GM21528 (cell line): ENCODE data around the gene CBLC.

Experiments used
- ATAC-seq: cut with Tn5 transposase; IDR thresholded peaks from one replicate; pipeline ENCODE4 v1.9.1; 2021; ENCODE audit warnings: mild to moderate bottlenecking, moderate library complexity; ENCODE audit not compliant: unreplicated experiment, low FRiP score

The CBLC gene

DNA sequence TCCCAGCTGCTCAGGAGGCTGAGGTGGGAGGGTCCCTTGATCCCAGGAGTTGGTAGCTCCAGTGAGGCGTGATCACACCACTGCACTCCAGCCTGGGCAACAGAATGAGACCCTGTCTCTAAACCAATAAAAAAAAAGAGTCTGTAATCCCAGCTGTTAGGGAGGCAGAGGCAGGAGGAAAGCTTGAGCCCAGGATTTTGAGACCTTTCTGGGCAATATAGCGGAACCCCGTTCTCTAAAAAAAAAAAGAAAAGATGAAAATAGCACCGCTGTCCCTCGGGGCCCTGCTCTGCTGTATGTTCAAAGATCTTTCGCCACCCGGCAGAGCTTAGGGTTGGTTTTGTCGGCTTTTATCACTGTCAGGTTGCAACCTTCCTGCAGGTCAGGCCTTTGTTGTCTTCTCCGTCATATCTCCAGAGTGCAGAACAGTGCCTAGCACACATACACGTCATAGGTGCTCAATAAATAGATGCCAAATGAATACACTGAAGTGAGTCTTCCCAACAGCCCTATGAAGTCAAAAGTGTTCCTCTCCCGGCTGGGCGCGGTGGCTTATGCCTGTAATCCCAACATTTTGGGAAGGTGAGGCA lies 17.8 kb downstream of the CBLC start:
- no peak for ATAC-seq

- no peak for ATAC-seq
Observed at GRCh38 chr19:44796701-44797115, 19.0 kb downstream of the CBLC start.

DNA sequence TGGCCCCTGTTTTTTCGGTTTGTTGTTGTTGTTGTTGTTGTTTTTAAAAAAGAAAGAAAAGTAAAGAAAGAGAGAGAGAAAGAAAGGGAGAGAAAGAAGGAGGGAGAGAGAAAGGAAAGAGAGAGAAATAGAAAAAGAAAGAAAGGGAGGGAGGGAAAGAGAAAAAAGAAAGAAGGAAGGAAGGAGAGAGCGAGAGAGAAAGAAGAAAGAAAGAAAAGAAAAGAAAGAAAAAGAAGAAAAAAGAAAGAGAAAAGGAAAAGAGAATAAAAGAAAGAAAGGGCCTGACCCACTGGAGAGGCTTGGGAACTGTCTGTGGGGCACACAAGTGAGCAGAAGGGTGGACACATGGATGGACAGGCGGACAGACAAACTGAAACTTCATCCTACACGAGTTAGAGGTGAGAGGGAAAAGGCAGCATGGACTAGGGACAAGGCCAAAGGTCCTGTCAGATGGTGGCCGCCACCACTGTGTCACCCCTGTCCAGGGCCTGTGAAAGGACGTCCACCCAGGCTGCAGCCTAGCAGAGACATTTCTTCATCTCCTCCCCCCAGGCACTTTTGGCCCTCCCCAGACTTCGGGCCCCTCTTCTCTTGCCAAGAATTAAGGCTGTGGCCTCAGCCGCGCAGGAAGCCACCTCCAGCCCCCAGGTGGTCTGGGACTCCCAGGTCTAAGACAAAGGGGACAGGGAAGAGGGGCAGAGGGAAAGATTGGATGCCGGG lies 22.1 kb downstream of the CBLC start:
- no peak for ATAC-seq

- no peak for ATAC-seq
Observed at GRCh38 chr19:44800461-44800860, 22.8 kb downstream of the CBLC start.

- ATAC-seq: no peak
Observed at GRCh38 chr19:44803442-44804428, 26.0 kb downstream of the CBLC start.

DNA sequence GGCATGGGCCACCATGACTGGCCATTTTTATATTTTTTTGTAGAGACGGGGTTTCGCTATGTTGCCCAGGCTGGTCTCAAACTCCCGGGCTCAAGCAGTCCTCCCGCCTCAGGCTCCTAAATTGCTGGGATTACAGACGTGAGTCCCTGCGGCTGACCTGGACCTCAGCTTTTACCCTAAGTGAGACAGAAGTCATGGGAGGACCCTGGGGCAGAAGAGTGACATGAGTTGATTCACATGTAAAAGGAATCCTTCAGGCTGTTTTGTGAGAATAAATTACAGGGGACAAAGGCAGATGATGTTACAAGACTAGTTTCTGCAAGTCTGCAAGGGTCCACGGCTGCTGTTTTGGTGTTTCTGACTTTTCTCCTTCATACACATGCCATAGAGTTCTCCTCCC lies 28.6 kb downstream of the CBLC start:
- no peak for ATAC-seq

- no peak for ATAC-seq
Observed at GRCh38 chr19:44807162-44807561, 29.5 kb downstream of the CBLC start.

- ATAC-seq: no peak
Observed at GRCh38 chr19:44807652-44808462, 30.2 kb downstream of the CBLC start.

GRCh38 chr19:44808463-44809371 lies 31.0 kb downstream of the CBLC start, which contains the start of gene BCAM:
TSS of gene BCAM (plus strand) at chr19:44809103. CDS start at chr19:44809125, 22 bp downstream.
- ATAC-seq: no peak

GRCh38 chr19:44809577-44810233 lies 32.0 kb downstream of the CBLC start:
- no peak for ATAC-seq

DNA sequence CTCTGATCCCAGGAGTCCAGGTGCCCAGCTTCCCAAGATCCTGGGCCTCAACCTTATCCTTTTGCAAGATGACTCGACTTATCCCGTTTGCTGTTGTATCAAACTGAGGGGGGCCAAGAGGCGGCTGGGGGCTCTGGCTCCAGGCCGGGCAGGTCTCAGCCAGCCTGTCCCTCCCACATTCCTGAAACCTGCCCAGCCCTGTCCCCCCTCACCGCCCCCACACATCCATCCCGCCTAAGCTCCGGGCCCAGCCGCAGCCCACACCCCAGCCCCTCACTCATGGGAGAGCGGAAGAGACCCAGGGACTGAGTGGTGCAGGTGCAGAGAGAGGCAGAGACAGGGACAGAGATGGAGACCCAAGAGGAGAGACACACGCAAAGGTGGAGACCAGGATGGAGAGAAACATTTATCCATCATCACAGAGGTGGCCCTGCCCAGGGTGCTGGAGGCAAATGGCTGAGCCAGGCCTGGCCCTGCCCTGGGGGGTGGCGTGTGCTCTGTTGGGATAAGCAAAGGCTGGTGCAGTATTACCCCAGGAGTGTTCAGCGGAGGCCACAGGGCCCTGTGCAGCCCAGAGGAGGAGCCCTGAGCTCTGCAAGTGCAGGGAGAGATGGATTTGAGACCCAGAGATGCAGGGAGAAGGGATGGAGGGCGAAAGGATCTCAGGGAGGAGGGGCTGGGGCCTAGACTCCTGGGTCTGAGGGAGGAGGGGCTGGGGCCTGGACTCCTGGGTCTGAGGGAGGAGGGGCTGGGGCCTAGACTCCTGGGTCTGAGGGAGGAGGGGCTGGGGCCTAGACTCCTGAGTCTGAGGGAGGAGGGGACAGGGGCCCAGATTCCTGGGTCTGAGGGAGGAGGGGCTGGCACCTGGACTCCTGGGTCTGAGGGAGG lies 32.8 kb downstream of the CBLC start:
- ATAC-seq: no peak

GRCh38 chr19:44811122-44811419 lies 33.4 kb downstream of the CBLC start:
- ATAC-seq: no peak

DNA sequence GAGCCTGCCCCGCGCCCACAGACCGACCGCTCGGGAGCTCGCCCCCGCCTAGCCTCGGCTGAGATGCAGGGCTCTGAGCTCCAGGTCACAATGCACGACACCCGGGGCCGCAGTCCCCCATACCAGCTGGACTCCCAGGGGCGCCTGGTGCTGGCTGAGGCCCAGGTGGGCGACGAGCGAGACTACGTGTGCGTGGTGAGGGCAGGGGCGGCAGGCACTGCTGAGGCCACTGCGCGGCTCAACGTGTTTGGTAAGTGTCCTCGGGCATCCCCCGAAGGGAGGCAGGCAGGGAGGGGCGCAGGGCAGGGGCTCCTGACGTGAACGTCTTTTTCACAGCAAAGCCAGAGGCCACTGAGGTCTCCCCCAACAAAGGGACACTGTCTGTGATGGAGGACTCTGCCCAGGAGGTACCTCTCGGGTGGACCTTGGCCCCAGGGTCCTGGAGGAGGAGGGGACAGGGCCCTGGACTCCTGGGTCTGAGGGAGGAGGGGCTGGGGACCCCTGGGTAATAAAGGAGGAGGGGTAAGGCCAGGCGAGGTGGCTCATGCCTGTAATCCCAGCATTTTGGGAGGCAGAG lies 34.5 kb downstream of the CBLC start:
- no peak for ATAC-seq

DNA sequence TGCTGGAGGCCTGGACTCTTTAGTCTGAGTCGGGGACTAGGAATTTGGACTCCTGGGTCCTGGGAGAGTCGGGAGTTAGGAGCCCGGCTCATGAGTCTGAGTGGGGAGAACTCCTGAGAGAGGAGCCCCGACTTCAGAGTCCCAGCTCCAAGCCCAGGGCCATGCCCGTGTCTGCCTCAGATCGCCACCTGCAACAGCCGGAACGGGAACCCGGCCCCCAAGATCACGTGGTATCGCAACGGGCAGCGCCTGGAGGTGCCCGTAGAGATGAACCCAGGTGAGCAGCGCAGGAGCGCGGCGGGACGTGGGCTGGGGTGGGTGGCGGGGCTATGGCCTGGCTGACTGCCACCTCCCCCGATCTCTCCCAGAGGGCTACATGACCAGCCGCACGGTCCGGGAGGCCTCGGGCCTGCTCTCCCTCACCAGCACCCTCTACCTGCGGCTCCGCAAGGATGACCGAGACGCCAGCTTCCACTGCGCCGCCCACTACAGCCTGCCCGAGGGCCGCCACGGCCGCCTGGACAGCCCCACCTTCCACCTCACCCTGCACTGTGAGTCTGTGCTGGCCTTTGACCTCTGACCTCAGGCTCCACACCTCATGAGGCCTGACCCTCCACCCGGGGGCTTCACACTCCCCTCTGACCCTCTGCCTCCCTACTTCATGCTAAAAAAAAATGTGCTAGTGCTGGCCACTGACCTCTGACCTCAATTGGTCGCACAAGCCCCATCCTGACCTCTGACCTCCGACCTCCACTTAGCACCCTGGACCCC lies 35.6 kb downstream of the CBLC start:
- no peak for ATAC-seq

GRCh38 chr19:44813841-44814470 lies 36.3 kb downstream of the CBLC start:
- no peak for ATAC-seq

GRCh38 chr19:44814517-44814916 lies 36.8 kb downstream of the CBLC start:
- no peak for ATAC-seq
